Measurements from ENCODE around the gene MYADML2.

DNA sequence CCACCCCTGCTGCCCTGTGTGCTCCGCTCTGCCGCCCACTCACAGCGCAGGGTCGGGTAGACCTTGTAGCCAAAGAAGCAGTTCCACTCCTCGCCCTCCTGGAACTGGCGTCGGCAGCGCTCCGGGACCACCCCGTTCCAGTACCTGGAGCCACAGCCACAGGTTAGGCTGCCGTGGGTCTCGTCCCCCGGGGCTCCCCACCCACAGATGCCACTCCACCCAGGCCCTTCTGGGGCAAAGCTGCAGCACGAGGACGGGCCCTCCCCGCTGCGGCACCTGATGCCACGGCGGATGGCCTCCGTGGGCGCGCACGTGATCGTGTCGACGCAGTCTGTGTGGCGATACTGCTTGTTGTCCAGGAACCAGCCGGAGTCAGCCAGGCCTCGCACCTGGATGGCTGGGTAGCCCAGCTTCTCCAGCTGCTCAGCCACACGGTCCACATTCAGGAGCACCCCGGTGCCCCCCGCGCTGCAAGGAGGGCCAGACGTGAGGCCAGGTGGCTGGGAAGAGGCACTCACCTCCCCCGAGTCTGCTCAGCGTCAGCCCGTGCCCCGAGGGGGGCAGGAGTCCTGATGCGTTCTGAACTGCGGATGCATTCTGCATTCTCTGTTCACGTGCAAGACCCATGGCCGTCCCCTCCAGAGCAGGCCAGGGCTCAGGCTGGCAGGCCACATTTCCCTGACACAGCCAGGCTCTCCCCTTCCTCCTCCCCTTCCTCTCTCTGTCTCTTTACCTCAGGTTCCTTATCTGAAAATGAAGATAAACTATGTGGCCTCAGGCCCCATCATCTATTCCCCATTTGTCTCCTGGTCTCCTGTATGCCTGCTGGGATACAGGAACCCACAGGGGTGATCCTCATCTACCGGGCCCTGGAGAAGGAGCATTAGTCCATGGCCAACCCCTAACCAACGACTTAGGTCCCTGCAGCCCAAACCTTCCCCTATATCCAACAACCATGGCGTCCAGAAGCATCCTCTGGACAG, 9.9 kb upstream of the MYADML2 start:
- TF ChIP-seq, protein P1, sequence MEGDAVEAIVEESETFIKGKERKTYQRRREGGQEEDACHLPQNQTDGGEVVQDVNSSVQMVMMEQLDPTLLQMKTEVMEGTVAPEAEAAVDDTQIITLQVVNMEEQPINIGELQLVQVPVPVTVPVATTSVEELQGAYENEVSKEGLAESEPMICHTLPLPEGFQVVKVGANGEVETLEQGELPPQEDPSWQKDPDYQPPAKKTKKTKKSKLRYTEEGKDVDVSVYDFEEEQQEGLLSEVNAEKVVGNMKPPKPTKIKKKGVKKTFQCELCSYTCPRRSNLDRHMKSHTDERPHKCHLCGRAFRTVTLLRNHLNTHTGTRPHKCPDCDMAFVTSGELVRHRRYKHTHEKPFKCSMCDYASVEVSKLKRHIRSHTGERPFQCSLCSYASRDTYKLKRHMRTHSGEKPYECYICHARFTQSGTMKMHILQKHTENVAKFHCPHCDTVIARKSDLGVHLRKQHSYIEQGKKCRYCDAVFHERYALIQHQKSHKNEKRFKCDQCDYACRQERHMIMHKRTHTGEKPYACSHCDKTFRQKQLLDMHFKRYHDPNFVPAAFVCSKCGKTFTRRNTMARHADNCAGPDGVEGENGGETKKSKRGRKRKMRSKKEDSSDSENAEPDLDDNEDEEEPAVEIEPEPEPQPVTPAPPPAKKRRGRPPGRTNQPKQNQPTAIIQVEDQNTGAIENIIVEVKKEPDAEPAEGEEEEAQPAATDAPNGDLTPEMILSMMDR (IDR thresholded peaks at IDR 0.05): no peak
- TF ChIP-seq EZH2phosphoT487 (IDR thresholded peaks at IDR 0.05): no peak
- no peak for TF ChIP-seq EZH2 (IDR thresholded peaks at IDR 0.05)

Measured in neural progenitor cell (in vitro differentiated cells).